WTC11 (cell line): ENCODE results near the gene STK17A. TPM values are rescaled to one million over a fixed set of nuclear protein-coding genes. Genes with fewer than 3 reads are reported as not detected.
"Not testable (repeated sequence)": the region's sequence is repeated elsewhere in the genome, so short reads cannot be mapped to it uniquely, and the experiment has no call there.

ENCODE experiments used
- ATAC-seq: fragments of 200-7000 bp; cut with Tn5 transposase; 2 replicates; pipeline ENCODE4 v1.10.0; 2021; ENCODE audit warnings: mild to moderate bottlenecking, moderate library complexity
- CTCF ChIA-PET: fragments of 300-600 bp; sonication (Branson Sonifier 250); formaldehyde crosslinking; loops from one replicate; lab custom pipeline; 2021; ENCODE audit warnings: antibody characterized with exemption; lab: Charles Lee
- POLR2A ChIA-PET: fragments of 350-600 bp; sonication (Branson Sonifier 250); formaldehyde crosslinking; loops from one replicate; lab custom pipeline; 2021; ENCODE audit warnings: antibody characterized with exemption; lab: Charles Lee
- DNase-seq: peaks from one replicate; pipeline ENCODE4 v3.0.0; 2021; ENCODE audit warnings: low spot score
- H3K27ac Mint-ChIP-seq: 2 replicates; pipeline ENCODE4 v1.8.0; 2021; ENCODE audit warnings: mixed read lengths
- H3K27me3 Mint-ChIP-seq: 2 replicates; pipeline ENCODE4 v1.8.0; 2021; ENCODE audit warnings: low read depth, mild to moderate bottlenecking, moderate library complexity, mixed read lengths
- H3K36me3 Mint-ChIP-seq: 2 replicates; pipeline ENCODE4 v1.8.0; 2021; ENCODE audit warnings: mixed read lengths
- H3K4me1 Mint-ChIP-seq: 2 replicates; pipeline ENCODE4 v1.8.0; 2022; ENCODE audit warnings: mixed read lengths
- H3K4me3 Mint-ChIP-seq: 2 replicates; pipeline ENCODE4 v1.8.0; 2021; ENCODE audit warnings: mild to moderate bottlenecking, moderate library complexity, mixed read lengths
- H3K9me3 Mint-ChIP-seq: 2 replicates; pipeline ENCODE4 v1.8.0; 2021; ENCODE audit warnings: mixed read lengths
- ATF1 ChIP-seq: sonication (generic); formaldehyde crosslinking; IDR thresholded peaks from 2 replicates; pipeline ENCODE4 v1.8.1; 2023; ENCODE audit warnings: mild to moderate bottlenecking, moderate library complexity, missing genetic modification reagents
- ATF3 ChIP-seq: sonication (generic); formaldehyde crosslinking; conservative IDR thresholded peaks from 2 replicates; pipeline ENCODE4 v1.8.1; 2022; ENCODE audit warnings: mild to moderate bottlenecking, missing genetic modification reagents
- CTCF ChIP-seq: fragments of 200-600 bp; IDR thresholded peaks from 2 replicates; pipeline ENCODE4 v1.8.0; 2022; ENCODE audit warnings: antibody characterized with exemption
- FOXJ3 ChIP-seq: sonication (generic); formaldehyde crosslinking; IDR thresholded peaks from 2 replicates; pipeline ENCODE4 v1.9.0; 2021; ENCODE audit warnings: missing genetic modification reagents, mild to moderate bottlenecking, borderline replicate concordance
- IRF1 ChIP-seq: sonication (generic); formaldehyde crosslinking; IDR thresholded peaks from 2 replicates; pipeline ENCODE4 v1.8.0; 2023; ENCODE audit warnings: missing genetic modification reagents
- MXD4 ChIP-seq: fragments of 250-450 bp; sonication (Bioruptor Pico); IDR thresholded peaks from 2 replicates; pipeline ENCODE4 v1.8.0; 2021; ENCODE audit warnings: mild to moderate bottlenecking, moderate library complexity, borderline replicate concordance
- MYBL2 ChIP-seq: sonication (generic); formaldehyde crosslinking; IDR thresholded peaks from 2 replicates; pipeline ENCODE4 v1.8.1; 2023; ENCODE audit warnings: mild to moderate bottlenecking, moderate library complexity, missing genetic modification reagents
- NFATC4 ChIP-seq: fragments of 250-450 bp; sonication (Bioruptor Pico); IDR thresholded peaks from 2 replicates; pipeline ENCODE4 v1.9.0; 2021; ENCODE audit warnings: mild to moderate bottlenecking
- PREB ChIP-seq: sonication (generic); formaldehyde crosslinking; IDR thresholded peaks from 2 replicates; pipeline ENCODE4 v1.8.1; 2022; ENCODE audit warnings: mild to moderate bottlenecking, missing genetic modification reagents, moderate library complexity, borderline replicate concordance
- SMAD3 ChIP-seq: sonication (generic); formaldehyde crosslinking; IDR thresholded peaks from 2 replicates; pipeline ENCODE4 v1.8.0; 2022; ENCODE audit warnings: missing genetic modification reagents, mild to moderate bottlenecking, borderline replicate concordance
- SMAD4 ChIP-seq: sonication (generic); formaldehyde crosslinking; IDR thresholded peaks from 2 replicates; pipeline ENCODE4 v1.8.0; 2022; ENCODE audit warnings: mild to moderate bottlenecking, missing genetic modification reagents
- ZNF121 ChIP-seq: sonication (generic); formaldehyde crosslinking; IDR thresholded peaks from 2 replicates; pipeline ENCODE4 v1.8.0; 2023; ENCODE audit warnings: missing genetic modification reagents
- ZNF396 ChIP-seq: fragments of 250-450 bp; sonication (Bioruptor Pico); IDR thresholded peaks from 2 replicates; pipeline ENCODE4 v1.8.0; 2021; ENCODE audit warnings: mild to moderate bottlenecking, moderate library complexity, borderline replicate concordance
- ZNF416 ChIP-seq: fragments of 250-450 bp; sonication (Bioruptor Pico); IDR thresholded peaks from 2 replicates; pipeline ENCODE4 v1.9.0; 2021; ENCODE audit warnings: mild to moderate bottlenecking, inconsistent platforms
- ZNF512 ChIP-seq: sonication (generic); formaldehyde crosslinking; IDR thresholded peaks from 2 replicates; pipeline ENCODE4 v1.8.1; 2022; ENCODE audit warnings: missing genetic modification reagents, borderline replicate concordance
- ZNF671 ChIP-seq: fragments of 250-450 bp; sonication (Bioruptor Pico); IDR thresholded peaks from 2 replicates; pipeline ENCODE4 v1.8.0; 2021; ENCODE audit warnings: mild to moderate bottlenecking
- total RNA-seq: library from RNA; stranded (reverse); gene quantifications from 3 replicates; pipeline ENCODE4 v1.2.3, GENCODE V29; 2021

STK17A gene
- total RNA-seq, 1 experiment from 2014 or later = 17.6 TPM

- Mint-ChIP-seq H3K27me3 (no peaks in the 10 kb centered on the region), H3K9me3 (no peaks in the 10 kb centered on the region), H3K4me3 (no peak overlapping the region), H3K4me1 (peaks cover 7% of the 10 kb centered on the region), H3K27ac (no peak overlapping the region), H3K36me3 (peaks cover 5% of the 10 kb centered on the region)
- TF ChIP-seq ZNF121 (CRISPR knock-in tag) = peak; percentile 87; the same call in 1 of the 2 replicates
- TF ChIP-seq MYBL2 (CRISPR knock-in tag) = no peak
- no peak for TF ChIP-seq NFATC4 (CRISPR knock-in tag)
- no peak for ATAC-seq
- ChIA-PET CTCF (interaction anchor here (2.1 kb wide), 1 partner anchor 11 kb away, joined by 13 read pairs; the partner anchor contains the start of gene STK17A), POLR2A (no interaction called here)
- DNase-seq = no peak
Observed at GRCh38 chr7:43594020-43594419, 11.1 kb downstream of the STK17A start.

GRCh38 chr7:43596426-43596825 is 13.5 kb downstream of the STK17A start:
- H3K4me3 Mint-ChIP-seq, ATAC-seq, H3K4me1 Mint-ChIP-seq, DNase-seq, H3K36me3 Mint-ChIP-seq, POLR2A ChIA-PET, H3K27ac Mint-ChIP-seq, H3K9me3 Mint-ChIP-seq, H3K27me3 Mint-ChIP-seq: not testable (repeated sequence)
- CTCF ChIA-PET = interaction anchor here (1.3 kb wide), 1 partner anchor 14 kb away, joined by 8 read pairs; the partner anchor contains the start of gene STK17A

- ChIA-PET POLR2A (no interaction called here), CTCF (no interaction called here)
- TF ChIP-seq IRF1 (CRISPR knock-in tag) (no peak), CTCF (no peak), SMAD4 (CRISPR knock-in tag) (no peak), ZNF512 (CRISPR knock-in tag) (no peak), ATF1 (CRISPR knock-in tag) (no peak), FOXJ3 (CRISPR knock-in tag) (no peak), ZNF396 (no peak), SMAD3 (no peak), MXD4 (CRISPR knock-in tag) (no peak), ATF3 (CRISPR knock-in tag) (no peak), PREB (CRISPR knock-in tag) (no peak), ZNF416 (no peak), ZNF671 (CRISPR knock-in tag) (no peak)
- Mint-ChIP-seq H3K27ac (no peak overlapping the region), H3K36me3 (peaks cover 18% of the 10 kb centered on the region), H3K27me3 (no peaks in the 10 kb centered on the region), H3K4me1 (no peaks in the 10 kb centered on the region), H3K4me3 (no peak overlapping the region), H3K9me3 (peaks cover 10% of the 10 kb centered on the region)
- no peak for DNase-seq
- ATAC-seq = no peak
Observed at GRCh38 chr7:43600056-43600455, 17.1 kb downstream of the STK17A start.
